ENCODE results near the gene AXIN2.
A peak's percentile ranks its signal among the peaks of the same experiment; 100 is the strongest.

AXIN2 gene

DNA sequence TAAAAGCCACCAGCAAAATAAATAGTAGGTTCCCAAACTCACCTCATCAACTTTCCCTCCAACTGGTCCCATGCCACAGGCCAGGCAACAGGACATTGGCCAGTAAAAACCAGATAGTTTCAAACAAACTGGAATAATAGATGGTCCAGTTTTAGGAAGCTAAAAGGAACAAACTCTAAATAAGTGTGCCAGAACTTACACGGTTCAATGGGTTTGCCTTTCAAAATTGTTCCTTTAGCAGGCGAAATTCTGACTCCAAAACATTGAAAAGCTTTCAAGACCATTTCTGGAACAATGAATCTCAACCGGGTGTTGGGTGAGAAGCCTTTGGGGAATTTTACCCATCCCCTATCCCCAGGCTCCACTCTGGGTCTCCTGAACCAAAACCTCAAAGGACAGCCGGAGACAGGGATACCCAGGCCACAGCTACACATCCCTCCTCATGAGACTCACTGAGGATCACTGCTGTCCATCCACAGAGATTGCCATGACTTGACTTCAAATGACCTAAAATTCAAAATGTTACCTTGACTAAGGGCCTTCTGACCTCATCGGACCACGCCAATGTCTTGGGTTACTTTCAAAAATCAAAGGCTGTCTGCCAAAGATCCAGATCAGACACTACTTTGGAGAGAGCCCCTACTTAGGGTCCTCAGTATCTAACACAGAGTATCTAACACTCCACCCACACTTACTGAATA, 13.0 kb downstream of the AXIN2 start:
- no peaks in the 10 kb centered on the region for H3K36me3 ChIP-seq (ENCODE audit: insufficient read depth, low read length)
- TF ChIP-seq CTCF (conservative IDR thresholded peaks at IDR 0.05; ENCODE audit: low read length) (no peak), EZH2phosphoT487 (IDR thresholded peaks at IDR 0.05; ENCODE audit: borderline replicate concordance) (no peak)
- no peaks in the 10 kb centered on the region for H3K4me1 ChIP-seq (ENCODE audit: insufficient read depth, low read length, poor library complexity, severe bottlenecking)
- H3K79me2 ChIP-seq (ENCODE audit: insufficient read depth, low read length) = no peaks in the 10 kb centered on the region
- H3K27me3 ChIP-seq (ENCODE audit: insufficient read depth, low read length, poor library complexity, severe bottlenecking) = no peaks in the 10 kb centered on the region
- H4K20me1 ChIP-seq (ENCODE audit: insufficient read depth, low read length, poor library complexity, severe bottlenecking) = no peaks in the 10 kb centered on the region
- H3K4me2 ChIP-seq (ENCODE audit: low read depth, low read length, poor library complexity, severe bottlenecking) = no peak overlapping the region
- H2AFZ ChIP-seq (ENCODE audit: low read length) = no peak overlapping the region
- H3K9me2 ChIP-seq (replicated peaks; ENCODE audit: low read depth, low read length) = no peaks in the 10 kb centered on the region
- no peaks in the 10 kb centered on the region for H3F3A ChIP-seq (ENCODE audit: low read depth)
- no peak overlapping the region for H3K9ac ChIP-seq (ENCODE audit: low read depth, low read length, poor library complexity, severe bottlenecking)
- H3K9me3 ChIP-seq (ENCODE audit: insufficient read depth, low read depth, low read length) = no peaks in the 10 kb centered on the region
- no peak overlapping the region for H3K4me3 ChIP-seq (ENCODE audit: low read length, poor library complexity, severe bottlenecking)

GRCh38 chr17:65547253-65547670, 14.2 kb downstream of the AXIN2 start:
- no peak overlapping the region for H3K4me2 ChIP-seq (ENCODE audit: low read depth, low read length, poor library complexity, severe bottlenecking)

GRCh38 chr17:65546579-65546978, 14.9 kb downstream of the AXIN2 start:
- Histone ChIP-seq H3K4me1 (ENCODE audit: insufficient read depth, low read length, poor library complexity, severe bottlenecking) (no peaks in the 10 kb centered on the region), H3K9me3 (ENCODE audit: insufficient read depth, low read depth, low read length) (no peaks in the 10 kb centered on the region), H3K36me3 (ENCODE audit: insufficient read depth, low read length) (no peaks in the 10 kb centered on the region), H4K20me1 (ENCODE audit: insufficient read depth, low read length, poor library complexity, severe bottlenecking) (no peaks in the 10 kb centered on the region), H2AFZ (ENCODE audit: low read length) (no peak overlapping the region), H3K79me2 (ENCODE audit: insufficient read depth, low read length) (no peaks in the 10 kb centered on the region), H3K9me2 (replicated peaks; ENCODE audit: low read depth, low read length) (no peaks in the 10 kb centered on the region), H3K27me3 (ENCODE audit: insufficient read depth, low read length, poor library complexity, severe bottlenecking) (no peaks in the 10 kb centered on the region), H3K4me3 (ENCODE audit: low read length, poor library complexity, severe bottlenecking) (no peak overlapping the region), H3K4me2 (ENCODE audit: low read depth, low read length, poor library complexity, severe bottlenecking) (no peak overlapping the region), H3F3A (ENCODE audit: low read depth) (no peaks in the 10 kb centered on the region), H3K9ac (ENCODE audit: low read depth, low read length, poor library complexity, severe bottlenecking) (no peak overlapping the region)
- TF ChIP-seq EZH2phosphoT487 (IDR thresholded peaks at IDR 0.05; ENCODE audit: borderline replicate concordance) (no peak), CTCF (conservative IDR thresholded peaks at IDR 0.05; ENCODE audit: low read length) (0 out of 2 replicates have a peak, but pooled peaks have one; percentile 17)

More at GRCh38 chr17:65547253-65547670, 14.2 kb downstream of the AXIN2 start:
- Histone ChIP-seq H3F3A (ENCODE audit: low read depth) (no peaks in the 10 kb centered on the region), H3K4me1 (ENCODE audit: insufficient read depth, low read length, poor library complexity, severe bottlenecking) (no peaks in the 10 kb centered on the region), H3K27me3 (ENCODE audit: insufficient read depth, low read length, poor library complexity, severe bottlenecking) (no peaks in the 10 kb centered on the region), H4K20me1 (ENCODE audit: insufficient read depth, low read length, poor library complexity, severe bottlenecking) (no peaks in the 10 kb centered on the region), H3K9ac (ENCODE audit: low read depth, low read length, poor library complexity, severe bottlenecking) (no peak overlapping the region), H3K4me3 (ENCODE audit: low read length, poor library complexity, severe bottlenecking) (no peak overlapping the region), H3K9me3 (ENCODE audit: insufficient read depth, low read depth, low read length) (no peaks in the 10 kb centered on the region), H3K79me2 (ENCODE audit: insufficient read depth, low read length) (no peaks in the 10 kb centered on the region), H2AFZ (ENCODE audit: low read length) (no peak overlapping the region), H3K36me3 (ENCODE audit: insufficient read depth, low read length) (no peaks in the 10 kb centered on the region), H3K9me2 (replicated peaks; ENCODE audit: low read depth, low read length) (no peaks in the 10 kb centered on the region)
- TF ChIP-seq EZH2phosphoT487 (IDR thresholded peaks at IDR 0.05; ENCODE audit: borderline replicate concordance) = no peak
- TF ChIP-seq CTCF (conservative IDR thresholded peaks at IDR 0.05; ENCODE audit: low read length) = no peak
